Suprapubic skin (tissue), 4 donors: ENCODE measurements around the gene COL4A1. TPM values are rescaled to one million over a fixed set of nuclear protein-coding genes. Genes with fewer than 3 reads are reported as not detected.

Source experiments
- DNase-seq, 2 donors: peaks; one replicate each; pipeline ENCODE4 v3.0.0-alpha.2; 2019; ENCODE audit warnings: low spot score in 2 of 2
- H3K27ac ChIP-seq: fragments of 200-600 bp; sonication (generic); one replicate; pipeline ENCODE4 v1.5.1; 2019
- H3K27me3 ChIP-seq: fragments of 200-600 bp; sonication (generic); one replicate; pipeline ENCODE4 v1.5.1; 2019
- H3K36me3 ChIP-seq: fragments of 200-600 bp; sonication (generic); one replicate; pipeline ENCODE4 v1.5.1; 2019
- H3K4me1 ChIP-seq: fragments of 200-600 bp; sonication (generic); one replicate; pipeline ENCODE4 v1.5.1; 2019
- H3K4me3 ChIP-seq: fragments of 200-600 bp; sonication (generic); one replicate; pipeline ENCODE4 v1.5.1; 2019; ENCODE audit warnings: mild to moderate bottlenecking
- H3K9me3 ChIP-seq: fragments of 200-600 bp; sonication (generic); one replicate; pipeline ENCODE4 v1.5.1; 2019
- EP300 ChIP-seq: sonication (generic); formaldehyde crosslinking; IDR thresholded peaks from one replicate; pipeline ENCODE4 v1.6.1; 2017; ENCODE audit warnings: antibody characterized with exemption
- POLR2A ChIP-seq, 2 donors: fragments of 450-650 bp; IDR thresholded peaks; one replicate each; pipeline ENCODE4 v1.6.1; 2017; ENCODE audit warnings: antibody characterized with exemption in 2 of 2, mild to moderate bottlenecking in 2 of 2, moderate library complexity in 2 of 2
- POLR2AphosphoS5 ChIP-seq, 3 donors: sonication (generic); formaldehyde crosslinking; IDR thresholded peaks; one replicate each; pipeline ENCODE4 v1.6.1; 2017; ENCODE audit warnings: antibody characterized with exemption in 3 of 3
- WGBS: methylation state at CpG from one replicate; pipeline ENCODE4 v1.1.5; 2018; 5-methylcytosine and 5-hydroxymethylcytosine counted together
- total RNA-seq, 4 donors: library from RNA; depleted of rRNA; stranded (reverse); fragments of >200 nt; gene quantifications; one replicate each; pipeline ENCODE4 v1.1.0, GENCODE V29; 2016
- TF ChIP-seq, protein P1 (sequence below), 2 donors: fragments of 200-600 bp in 1 of 2; fragments of 450-650 bp in 1 of 2; sonication (generic) in 1 of 2; IDR thresholded peaks; one replicate each; pipeline ENCODE4 v1.5.1; 2016 to 2019; ENCODE audit warnings: antibody characterized with exemption in 2 of 2, mild to moderate bottlenecking in 1 of 2, moderate library complexity in 1 of 2

The COL4A1 gene
- total RNA-seq, 4 donors from 2014 or later: 36.7 to 60.8 (median 43.6) TPM

GRCh38 chr13:110228936-110229904 is 77.7 kb downstream of the COL4A1 start:
- Histone ChIP-seq H3K27me3 (no peaks in the 10 kb centered on the region), H3K4me1 (peaks cover 18% of the 10 kb centered on the region), H3K4me3 (no peak overlapping the region), H3K27ac (no peak overlapping the region), H3K9me3 (no peaks in the 10 kb centered on the region), H3K36me3 (no peaks in the 10 kb centered on the region)
- TF ChIP-seq POLR2AphosphoS5 (IDR thresholded peaks at IDR 0.05) (no peak), POLR2A (IDR thresholded peaks at IDR 0.05) (no peak), EP300 (no peak)
- TF ChIP-seq, protein P1, sequence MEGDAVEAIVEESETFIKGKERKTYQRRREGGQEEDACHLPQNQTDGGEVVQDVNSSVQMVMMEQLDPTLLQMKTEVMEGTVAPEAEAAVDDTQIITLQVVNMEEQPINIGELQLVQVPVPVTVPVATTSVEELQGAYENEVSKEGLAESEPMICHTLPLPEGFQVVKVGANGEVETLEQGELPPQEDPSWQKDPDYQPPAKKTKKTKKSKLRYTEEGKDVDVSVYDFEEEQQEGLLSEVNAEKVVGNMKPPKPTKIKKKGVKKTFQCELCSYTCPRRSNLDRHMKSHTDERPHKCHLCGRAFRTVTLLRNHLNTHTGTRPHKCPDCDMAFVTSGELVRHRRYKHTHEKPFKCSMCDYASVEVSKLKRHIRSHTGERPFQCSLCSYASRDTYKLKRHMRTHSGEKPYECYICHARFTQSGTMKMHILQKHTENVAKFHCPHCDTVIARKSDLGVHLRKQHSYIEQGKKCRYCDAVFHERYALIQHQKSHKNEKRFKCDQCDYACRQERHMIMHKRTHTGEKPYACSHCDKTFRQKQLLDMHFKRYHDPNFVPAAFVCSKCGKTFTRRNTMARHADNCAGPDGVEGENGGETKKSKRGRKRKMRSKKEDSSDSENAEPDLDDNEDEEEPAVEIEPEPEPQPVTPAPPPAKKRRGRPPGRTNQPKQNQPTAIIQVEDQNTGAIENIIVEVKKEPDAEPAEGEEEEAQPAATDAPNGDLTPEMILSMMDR (IDR thresholded peaks at IDR 0.05): no peak
- DNase-seq: no peak
- 78% methylated on average over 15 of the region's 15 CpGs for WGBS

- no peak for DNase-seq
- no peak overlapping the region for H3K27ac ChIP-seq
- no peaks in the 10 kb centered on the region for H3K36me3 ChIP-seq
- no peaks in the 10 kb centered on the region for H3K9me3 ChIP-seq
- TF ChIP-seq, protein P1 (IDR thresholded peaks at IDR 0.05): no peak
- TF ChIP-seq POLR2A (IDR thresholded peaks at IDR 0.05) (no peak), POLR2AphosphoS5 (IDR thresholded peaks at IDR 0.05) (no peak), EP300 (no peak)
- H3K4me3 ChIP-seq: no peak overlapping the region
- no peaks in the 10 kb centered on the region for H3K27me3 ChIP-seq
- WGBS: 83% methylated on average over 20 of the region's 28 CpGs
- H3K4me1 ChIP-seq: peaks cover 11% of the 10 kb centered on the region
Measured at GRCh38 chr13:110227864-110228643, 78.9 kb downstream of the COL4A1 start.

DNA sequence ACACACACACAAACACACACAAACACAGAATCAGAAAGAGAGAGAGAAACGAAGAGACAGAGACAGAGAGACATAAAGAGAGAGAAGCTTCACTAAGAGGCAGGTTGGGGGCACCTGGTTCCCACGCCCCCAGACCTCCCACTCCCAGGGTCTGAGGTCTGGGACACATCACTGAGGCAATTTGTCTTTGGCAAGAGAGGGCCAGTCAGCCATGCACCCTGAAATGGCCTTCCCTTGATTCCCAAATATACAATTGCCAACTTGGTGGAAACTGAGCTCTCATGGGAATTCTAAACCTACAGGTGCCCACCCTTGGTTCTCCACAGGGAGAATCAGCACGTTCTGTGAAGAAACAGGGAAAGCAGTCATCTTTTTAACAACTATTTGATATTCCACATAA is 79.5 kb downstream of the COL4A1 start:
- Histone ChIP-seq H3K27ac (no peak overlapping the region), H3K27me3 (no peaks in the 10 kb centered on the region), H3K4me1 (peaks cover 5% of the 10 kb centered on the region), H3K36me3 (no peaks in the 10 kb centered on the region), H3K4me3 (no peak overlapping the region), H3K9me3 (no peaks in the 10 kb centered on the region)
- 85% methylated on average over 3 of the region's 3 CpGs for WGBS
- no peak for DNase-seq
- TF ChIP-seq, protein P1 (IDR thresholded peaks at IDR 0.05): no peak
- TF ChIP-seq POLR2AphosphoS5 (IDR thresholded peaks at IDR 0.05) (no peak), EP300 (no peak), POLR2A (IDR thresholded peaks at IDR 0.05) (no peak)

DNA sequence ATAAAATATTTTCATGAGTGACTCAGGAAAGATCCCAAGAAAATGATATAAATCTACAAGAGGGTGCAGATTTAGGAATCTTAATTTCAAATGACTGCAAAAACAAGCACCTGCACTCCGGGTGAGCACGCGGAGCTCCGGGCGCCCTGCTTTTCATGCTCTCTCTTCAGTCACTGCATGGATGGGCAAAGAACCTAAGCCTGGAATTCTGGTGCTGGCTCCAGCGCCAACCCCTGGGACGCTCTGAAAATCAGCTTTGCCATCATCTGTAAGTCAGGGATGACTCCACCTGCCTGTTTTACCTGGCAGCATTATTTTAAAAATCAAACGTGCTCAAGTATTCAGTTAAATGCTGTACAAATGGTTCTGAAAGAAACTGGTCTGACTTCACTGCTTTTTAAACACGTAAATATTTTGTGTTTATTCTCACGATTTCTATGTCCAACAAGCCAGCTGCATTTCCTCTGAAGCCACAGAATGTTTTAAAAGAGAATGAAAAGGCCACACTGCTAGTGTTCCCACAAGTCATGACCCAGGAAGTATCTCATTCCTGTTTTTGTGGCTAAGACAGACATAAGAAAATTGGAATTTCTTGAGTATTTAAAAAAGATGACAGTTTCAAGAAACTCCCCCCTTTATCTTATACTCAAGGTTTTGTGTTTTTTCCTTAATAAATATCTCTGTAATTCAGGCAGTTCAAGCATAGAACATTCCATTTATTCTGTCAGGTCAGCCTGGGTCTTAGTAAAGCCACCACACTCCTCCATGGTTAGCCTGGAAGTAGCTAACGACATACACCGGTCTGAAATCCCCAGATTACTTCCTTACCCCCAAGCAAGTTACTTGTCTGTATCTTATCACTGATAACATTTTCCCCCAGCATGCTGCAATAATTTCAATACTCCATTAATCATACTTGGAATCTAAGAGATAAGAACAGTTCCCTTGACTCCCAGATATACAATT is 81.1 kb downstream of the COL4A1 start:
- Histone ChIP-seq H3K9me3 (no peaks in the 10 kb centered on the region), H3K27me3 (no peaks in the 10 kb centered on the region), H3K4me3 (no peak overlapping the region), H3K4me1 (peaks cover 8% of the 10 kb centered on the region), H3K27ac (no peak overlapping the region), H3K36me3 (no peaks in the 10 kb centered on the region)
- DNase-seq: no peak
- TF ChIP-seq POLR2A (IDR thresholded peaks at IDR 0.05) (no peak), EP300 (no peak), POLR2AphosphoS5 (IDR thresholded peaks at IDR 0.05) (no peak)
- TF ChIP-seq, protein P1 (IDR thresholded peaks at IDR 0.05): no peak
- 76% methylated on average over 12 of the region's 12 CpGs for WGBS
